K562 (cell line): Measurements from ENCODE around the gene SCARB2. TPM values are rescaled to one million over a fixed set of nuclear protein-coding genes. Genes with fewer than 3 reads are reported as not detected.

Experiments
- ARID3B ChIP-seq: fragments of 250-450 bp; sonication (Bioruptor Pico); IDR thresholded peaks from 2 replicates; pipeline ENCODE4 v1.4.0; 2020; ENCODE audit warnings: borderline replicate concordance
- CUX1 ChIP-seq: fragments of 200-800 bp; sonication (Bioruptor generic); IDR thresholded peaks from 2 replicates; pipeline ENCODE4 v1.6.1; 2016; ENCODE audit warnings: missing genetic modification characterization, missing compliant biosample characterization
- FOXK1 ChIP-seq: sonication (generic); formaldehyde crosslinking; IDR thresholded peaks from 2 replicates; pipeline ENCODE4 v1.8.0; 2022; ENCODE audit warnings: missing genetic modification reagents, mild to moderate bottlenecking, borderline replicate concordance
- FOXM1 ChIP-seq, 2 experiments: fragments of 450-650 bp in 1 of 2; sonication (generic) in 1 of 2; formaldehyde crosslinking in 1 of 2; IDR thresholded peaks; 2 replicates each; pipeline versions ENCODE4 v1.6.1 to v1.9.0; 2017 to 2022; ENCODE audit warnings: low read depth in 2 of 2, mild to moderate bottlenecking in 2 of 2, missing genetic modification reagents in 1 of 2, moderate library complexity in 1 of 2
- GABPB2 ChIP-seq: fragments of 250-450 bp; sonication (Bioruptor Pico); conservative IDR thresholded peaks from 2 replicates; pipeline ENCODE4 v1.5.1; 2021; ENCODE audit warnings: mild to moderate bottlenecking
- MAZ ChIP-seq, 2 experiments: fragments of 450-650 bp in 1 of 2; sonication (generic) in 1 of 2; formaldehyde crosslinking; IDR thresholded peaks in 1 of 2; conservative IDR thresholded peaks in 1 of 2; 2 replicates each; pipeline versions ENCODE4 v1.4.0 to v1.5.0; 2020; ENCODE audit warnings: mild to moderate bottlenecking in 1 of 2, missing genetic modification reagents in 1 of 2
- RAD21 ChIP-seq, 2 experiments: fragments of 250-450 bp in 1 of 2; fragments of 450-650 bp in 1 of 2; sonication (Bioruptor Pico) in 1 of 2; formaldehyde crosslinking in 1 of 2; IDR thresholded peaks in 1 of 2; conservative IDR thresholded peaks in 1 of 2; 2 replicates each; pipeline versions ENCODE4 v1.4.0 to v1.8.0; 2020 to 2022; ENCODE audit warnings: mild to moderate bottlenecking in 2 of 2, moderate library complexity in 1 of 2
- THRA ChIP-seq: fragments of 450-650 bp; IDR thresholded peaks from 2 replicates; pipeline ENCODE4 v1.6.1; 2017; ENCODE audit warnings: mild to moderate bottlenecking, moderate library complexity
- polyA plus RNA-seq, 8 experiments: library from polyadenylated mRNA; depleted of rRNA in 4 of 8; stranded (reverse) in 5 of 8; unstranded in 3 of 8; fragments of >200 nt; fragmentation: Nextera tagmentation in 2 of 8; fragmentation: Illumina TruSeq in 1 of 8; extraction: Ambion mirVana in 2 of 8; extraction: Trizol in 1 of 8; gene quantifications; 2 replicates each; pipeline versions ENCODE4 v1.2.1 to v1.2.3, GENCODE V29; 2011 to 2014; ENCODE audit warnings: inconsistent platforms in 1 of 8, missing spikeins in 1 of 8
- total RNA-seq, 7 experiments: library from RNA; depleted of rRNA in 6 of 7; stranded (reverse); fragments of >200 nt in 6 of 7; fragmentation: Illumina TruSeq in 2 of 7; extraction: Trizol in 2 of 7; gene quantifications; 2 replicates each; pipeline versions ENCODE4 v1.2.1 to v1.2.3, GENCODE V29; 2011 to 2021; ENCODE audit warnings: low replicate concordance in 1 of 7
- TF ChIP-seq, protein P1 (sequence below): fragments of 250-450 bp; sonication (Bioruptor Pico); IDR thresholded peaks from 2 replicates; pipeline ENCODE4 v1.8.0; 2021; ENCODE audit warnings: mild to moderate bottlenecking, moderate library complexity
- TF ChIP-seq, protein P2 (sequence below), 3 experiments: fragments of 200-800 bp in 1 of 3; fragments of 250-450 bp in 1 of 3; fragments of 450-650 bp in 1 of 3; sonication (Bioruptor Pico) in 1 of 3; sonication (Bioruptor generic) in 1 of 3; formaldehyde crosslinking in 1 of 3; IDR thresholded peaks; 2 replicates each; pipeline versions ENCODE4 v1.6.1 to v1.8.0; 2016 to 2022; ENCODE audit warnings: mild to moderate bottlenecking in 2 of 3, missing genetic modification characterization in 2 of 3, missing compliant biosample characterization in 1 of 3, moderate library complexity in 1 of 3

SCARB2 gene
- total and polyA plus RNA-seq, 9 of the 15 experiments (the other 6 are each of a cell fraction or from before 2014, with no cell fraction given), result 6.1 to 25.8 (median 17.8) TPM

GRCh38 chr4:76213415-76214176, at the start of gene SCARB2 (continued):
- TF ChIP-seq FOXM1 (IDR thresholded peaks at IDR 0.05; ENCODE audit: low read depth) (no peak), FOXM1 (CRISPR knock-in tag; IDR thresholded peaks at IDR 0.05; ENCODE audit: low read depth) (no peak), FOXK1 (no peak), CUX1 (CRISPR knock-in tag) (no peak), RAD21 (CRISPR knock-in tag; conservative IDR thresholded peaks at IDR 0.05 in 1 of 2, IDR thresholded peaks at IDR 0.05 in 1 of 2) (no peak), THRA (no peak), GABPB2 (CRISPR knock-in tag) (no peak), MAZ (CRISPR knock-in tag; conservative IDR thresholded peaks at IDR 0.05 in 1 of 2, IDR thresholded peaks at IDR 0.05 in 1 of 2) (peak in 1 of 2 experiments; percentile 81), ARID3B (no peak)
- TF ChIP-seq, protein P1, sequence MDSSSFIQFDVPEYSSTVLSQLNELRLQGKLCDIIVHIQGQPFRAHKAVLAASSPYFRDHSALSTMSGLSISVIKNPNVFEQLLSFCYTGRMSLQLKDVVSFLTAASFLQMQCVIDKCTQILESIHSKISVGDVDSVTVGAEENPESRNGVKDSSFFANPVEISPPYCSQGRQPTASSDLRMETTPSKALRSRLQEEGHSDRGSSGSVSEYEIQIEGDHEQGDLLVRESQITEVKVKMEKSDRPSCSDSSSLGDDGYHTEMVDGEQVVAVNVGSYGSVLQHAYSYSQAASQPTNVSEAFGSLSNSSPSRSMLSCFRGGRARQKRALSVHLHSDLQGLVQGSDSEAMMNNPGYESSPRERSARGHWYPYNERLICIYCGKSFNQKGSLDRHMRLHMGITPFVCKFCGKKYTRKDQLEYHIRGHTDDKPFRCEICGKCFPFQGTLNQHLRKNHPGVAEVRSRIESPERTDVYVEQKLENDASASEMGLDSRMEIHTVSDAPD (CRISPR knock-in tag), result no peak
- TF ChIP-seq, protein P2, sequence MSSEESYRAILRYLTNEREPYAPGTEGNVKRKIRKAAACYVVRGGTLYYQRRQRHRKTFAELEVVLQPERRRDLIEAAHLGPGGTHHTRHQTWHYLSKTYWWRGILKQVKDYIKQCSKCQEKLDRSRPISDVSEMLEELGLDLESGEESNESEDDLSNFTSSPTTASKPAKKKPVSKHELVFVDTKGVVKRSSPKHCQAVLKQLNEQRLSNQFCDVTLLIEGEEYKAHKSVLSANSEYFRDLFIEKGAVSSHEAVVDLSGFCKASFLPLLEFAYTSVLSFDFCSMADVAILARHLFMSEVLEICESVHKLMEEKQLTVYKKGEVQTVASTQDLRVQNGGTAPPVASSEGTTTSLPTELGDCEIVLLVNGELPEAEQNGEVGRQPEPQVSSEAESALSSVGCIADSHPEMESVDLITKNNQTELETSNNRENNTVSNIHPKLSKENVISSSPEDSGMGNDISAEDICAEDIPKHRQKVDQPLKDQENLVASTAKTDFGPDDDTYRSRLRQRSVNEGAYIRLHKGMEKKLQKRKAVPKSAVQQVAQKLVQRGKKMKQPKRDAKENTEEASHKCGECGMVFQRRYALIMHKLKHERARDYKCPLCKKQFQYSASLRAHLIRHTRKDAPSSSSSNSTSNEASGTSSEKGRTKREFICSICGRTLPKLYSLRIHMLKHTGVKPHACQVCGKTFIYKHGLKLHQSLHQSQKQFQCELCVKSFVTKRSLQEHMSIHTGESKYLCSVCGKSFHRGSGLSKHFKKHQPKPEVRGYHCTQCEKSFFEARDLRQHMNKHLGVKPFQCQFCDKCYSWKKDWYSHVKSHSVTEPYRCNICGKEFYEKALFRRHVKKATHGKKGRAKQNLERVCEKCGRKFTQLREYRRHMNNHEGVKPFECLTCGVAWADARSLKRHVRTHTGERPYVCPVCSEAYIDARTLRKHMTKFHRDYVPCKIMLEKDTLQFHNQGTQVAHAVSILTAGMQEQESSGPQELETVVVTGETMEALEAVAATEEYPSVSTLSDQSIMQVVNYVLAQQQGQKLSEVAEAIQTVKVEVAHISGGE (CRISPR knock-in tag; IDR thresholded peaks at IDR 0.05), result peak in 1 of 3 experiments; percentile 85; a peak in 2 of 6 replicates
